Large intestine (tissue), 3 donors: ENCODE data around the gene DLGAP1. TPM values are rescaled to one million over a fixed set of nuclear protein-coding genes. Genes with fewer than 3 reads are reported as not detected.

ENCODE experiments used
- DNase-seq, 2 donors: peaks; one replicate each; pipeline versions ENCODE4 v3.0.0 to v3.0.0-alpha.2; 2013
- H3K27ac ChIP-seq: one replicate; pipeline ENCODE4 v1.5.1; 2013; ENCODE audit warnings: low read length
- H3K27me3 ChIP-seq: 2 replicates; pipeline ENCODE4 v1.6.1; 2013; ENCODE audit warnings: low read length; ENCODE audit not compliant: control insufficient read depth, insufficient read depth
- H3K36me3 ChIP-seq: 2 replicates; pipeline ENCODE4 v1.6.1; 2013; ENCODE audit warnings: low read length; ENCODE audit not compliant: control insufficient read depth, insufficient read depth
- H3K4me1 ChIP-seq: one replicate; pipeline ENCODE4 v1.6.1; 2013; ENCODE audit warnings: low read length; ENCODE audit not compliant: control insufficient read depth, insufficient read depth
- H3K4me3 ChIP-seq: one replicate; pipeline ENCODE4 v1.5.1; 2013; ENCODE audit warnings: low read length
- H3K9me3 ChIP-seq: one replicate; pipeline ENCODE4 v1.6.1; 2013; ENCODE audit warnings: mild to moderate bottlenecking, low read depth, low read length, moderate library complexity; ENCODE audit not compliant: control insufficient read depth
- WGBS: methylation state at CpG from one replicate; pipeline ENCODE4 v1.1.5; 2013; ENCODE audit warnings: low lambda C conversion rate; ENCODE audit not compliant: insufficient coverage; 5-methylcytosine and 5-hydroxymethylcytosine counted together
- polyA plus RNA-seq: library from polyadenylated mRNA; unstranded; fragments of 120-200 nt; gene quantifications from one replicate; pipeline ENCODE4 v1.2.1, GENCODE V29; 2013

DLGAP1 gene
- polyA plus RNA-seq, 1 donor = 0.69 TPM

DNA sequence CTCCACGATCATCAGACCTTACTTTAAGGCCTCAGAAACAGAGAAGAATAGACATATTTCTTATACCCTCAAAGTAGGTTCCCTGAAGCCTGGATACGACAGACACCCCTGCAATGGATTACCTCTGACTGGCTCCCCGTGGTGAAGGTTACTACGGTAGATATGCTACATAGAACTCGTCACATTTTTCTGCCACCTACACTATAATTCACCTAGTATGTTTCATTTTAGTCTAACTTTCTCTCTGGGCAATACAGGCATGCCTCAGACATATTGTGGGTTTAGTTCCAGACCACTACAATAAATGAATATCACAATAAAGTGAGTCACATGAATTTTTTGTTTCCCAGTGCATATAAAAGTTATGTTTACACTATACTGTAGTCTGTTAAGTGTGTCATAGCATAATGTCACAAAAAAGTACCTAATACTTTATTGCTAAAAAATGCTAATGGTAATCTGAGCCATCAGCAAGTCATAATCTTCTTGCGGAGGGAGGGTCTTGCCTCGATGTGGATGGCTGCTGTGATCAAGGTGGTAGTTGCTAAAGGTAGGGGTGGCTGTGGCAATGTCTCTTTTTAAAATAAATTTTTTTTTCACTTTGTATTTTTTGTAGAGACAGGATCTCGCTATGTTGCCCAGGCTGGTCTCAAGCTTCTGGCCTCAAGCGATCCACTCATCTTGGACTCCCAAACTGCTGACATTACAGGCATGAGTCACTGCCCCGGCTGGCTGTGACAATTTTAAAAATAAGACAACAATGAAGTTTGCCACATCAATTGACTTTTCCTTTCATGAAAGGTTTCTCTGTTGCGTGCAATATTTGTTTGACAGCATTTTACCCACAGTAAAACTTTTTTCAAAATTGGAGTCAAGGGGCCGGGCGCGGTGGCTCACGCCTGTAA is 940.5 kb downstream of the DLGAP1 start:
- Histone ChIP-seq H3K36me3 (no peaks in the 10 kb centered on the region), H3K9me3 (no peaks in the 10 kb centered on the region), H3K27me3 (no peaks in the 10 kb centered on the region), H3K4me1 (no peaks in the 10 kb centered on the region), H3K4me3 (no peak overlapping the region), H3K27ac (no peak overlapping the region)
- 80% methylated on average over 2 of the region's 15 CpGs for WGBS
- DNase-seq = no peak

DNA sequence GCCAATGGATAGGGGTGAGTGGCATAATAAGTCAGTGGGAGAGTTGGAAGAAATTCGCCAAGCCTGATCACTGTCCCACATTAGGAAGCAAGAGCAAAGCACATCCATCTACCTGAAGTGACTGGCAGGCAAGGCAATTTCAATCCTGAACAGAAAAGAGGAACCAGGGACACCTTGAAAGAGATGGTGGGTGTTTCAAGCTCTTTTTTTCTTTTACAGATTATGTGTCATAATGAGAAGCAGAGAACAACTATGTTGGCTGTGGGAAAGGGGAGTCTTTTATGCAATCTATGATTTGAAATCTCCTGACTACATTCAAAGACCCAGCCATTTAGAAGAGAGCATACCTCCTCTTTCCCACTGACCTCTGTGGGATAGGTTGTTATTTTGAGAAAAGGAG is 941.6 kb downstream of the DLGAP1 start:
- Histone ChIP-seq H3K9me3 (no peaks in the 10 kb centered on the region), H3K4me1 (no peaks in the 10 kb centered on the region), H3K36me3 (no peaks in the 10 kb centered on the region), H3K4me3 (no peak overlapping the region), H3K27ac (no peak overlapping the region), H3K27me3 (no peaks in the 10 kb centered on the region)
- no peak for DNase-seq
- WGBS = 100% methylated on average over 1 of the region's 1 CpG

DNA sequence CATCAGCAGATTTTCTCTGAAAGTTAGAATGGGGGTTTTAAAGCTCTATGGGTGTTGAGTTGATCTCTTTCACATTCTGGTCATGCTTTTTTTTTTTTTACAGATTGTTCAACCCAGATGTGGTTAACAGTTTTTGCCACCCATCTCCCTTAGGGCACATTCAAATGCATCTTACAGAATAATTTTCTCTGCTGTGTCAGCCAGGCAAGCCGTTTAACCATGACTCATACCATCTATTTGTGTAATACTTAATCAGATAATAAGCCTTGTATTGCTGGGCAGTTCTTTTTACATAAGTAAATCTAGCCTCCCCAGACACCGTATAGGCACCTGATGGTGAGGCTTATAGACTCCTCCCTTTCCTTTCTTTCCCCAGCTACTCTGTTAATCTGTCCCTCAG is 943.1 kb downstream of the DLGAP1 start:
- Histone ChIP-seq H3K27me3 (no peaks in the 10 kb centered on the region), H3K9me3 (no peaks in the 10 kb centered on the region), H3K36me3 (no peaks in the 10 kb centered on the region), H3K4me1 (no peaks in the 10 kb centered on the region), H3K27ac (no peak overlapping the region), H3K4me3 (no peak overlapping the region)
- peak in 1 of 2 donors; percentile 59 for DNase-seq
- 17% methylated on average over 1 of the region's 2 CpGs for WGBS

DNA sequence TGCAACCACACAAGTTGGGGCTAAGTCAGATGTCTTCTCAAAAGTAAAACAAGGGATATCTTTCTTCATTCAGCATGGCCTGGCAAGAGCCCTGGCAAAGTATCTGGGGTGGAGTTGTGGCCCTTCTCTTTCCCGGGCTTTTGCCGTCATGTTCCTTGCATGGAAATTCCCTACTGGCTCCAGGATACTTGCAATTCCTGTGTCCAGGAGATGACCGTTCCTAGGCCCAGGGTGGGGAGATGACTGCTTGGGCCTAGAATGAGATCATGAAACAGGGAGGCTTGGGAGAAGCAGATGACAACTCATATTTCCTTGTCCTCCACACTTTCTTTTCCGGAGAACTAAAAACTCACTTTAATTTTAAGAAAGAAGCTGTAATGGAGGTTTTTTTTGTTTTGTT is 944.2 kb downstream of the DLGAP1 start:
- Histone ChIP-seq H3K36me3 (no peaks in the 10 kb centered on the region), H3K9me3 (no peaks in the 10 kb centered on the region), H3K4me3 (no peak overlapping the region), H3K27me3 (no peaks in the 10 kb centered on the region), H3K4me1 (no peaks in the 10 kb centered on the region), H3K27ac (no peak overlapping the region)
- no peak for DNase-seq
- WGBS = 100% methylated on average over 1 of the region's 4 CpGs

DNA sequence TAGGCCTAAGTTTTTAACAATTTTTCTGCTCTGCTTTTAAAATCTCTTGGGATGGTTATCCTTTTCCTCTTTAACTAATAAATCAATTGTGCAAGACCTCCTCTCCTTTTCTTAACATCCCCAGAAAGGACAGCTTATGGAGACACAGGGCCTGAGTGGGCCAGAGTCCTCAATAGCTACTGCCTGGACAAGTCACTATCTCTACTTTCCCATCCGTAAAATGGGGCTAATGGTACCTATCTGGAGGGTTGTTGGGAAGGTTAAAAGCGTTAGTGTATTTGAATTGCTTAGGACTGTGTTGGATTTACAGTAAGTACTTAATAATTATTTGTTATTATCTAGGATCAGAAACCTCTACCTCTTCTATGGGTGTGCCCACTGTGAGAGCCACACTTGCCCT is 945.1 kb downstream of the DLGAP1 start:
- no peaks in the 10 kb centered on the region for H3K9me3 ChIP-seq
- no CpG with 5 or more reads among the region's 2 CpGs for WGBS
- no peak for DNase-seq
- H3K27ac ChIP-seq = no peak overlapping the region
- no peaks in the 10 kb centered on the region for H3K4me1 ChIP-seq
- H3K36me3 ChIP-seq = no peaks in the 10 kb centered on the region
- H3K27me3 ChIP-seq = no peaks in the 10 kb centered on the region
- no peak overlapping the region for H3K4me3 ChIP-seq

DNA sequence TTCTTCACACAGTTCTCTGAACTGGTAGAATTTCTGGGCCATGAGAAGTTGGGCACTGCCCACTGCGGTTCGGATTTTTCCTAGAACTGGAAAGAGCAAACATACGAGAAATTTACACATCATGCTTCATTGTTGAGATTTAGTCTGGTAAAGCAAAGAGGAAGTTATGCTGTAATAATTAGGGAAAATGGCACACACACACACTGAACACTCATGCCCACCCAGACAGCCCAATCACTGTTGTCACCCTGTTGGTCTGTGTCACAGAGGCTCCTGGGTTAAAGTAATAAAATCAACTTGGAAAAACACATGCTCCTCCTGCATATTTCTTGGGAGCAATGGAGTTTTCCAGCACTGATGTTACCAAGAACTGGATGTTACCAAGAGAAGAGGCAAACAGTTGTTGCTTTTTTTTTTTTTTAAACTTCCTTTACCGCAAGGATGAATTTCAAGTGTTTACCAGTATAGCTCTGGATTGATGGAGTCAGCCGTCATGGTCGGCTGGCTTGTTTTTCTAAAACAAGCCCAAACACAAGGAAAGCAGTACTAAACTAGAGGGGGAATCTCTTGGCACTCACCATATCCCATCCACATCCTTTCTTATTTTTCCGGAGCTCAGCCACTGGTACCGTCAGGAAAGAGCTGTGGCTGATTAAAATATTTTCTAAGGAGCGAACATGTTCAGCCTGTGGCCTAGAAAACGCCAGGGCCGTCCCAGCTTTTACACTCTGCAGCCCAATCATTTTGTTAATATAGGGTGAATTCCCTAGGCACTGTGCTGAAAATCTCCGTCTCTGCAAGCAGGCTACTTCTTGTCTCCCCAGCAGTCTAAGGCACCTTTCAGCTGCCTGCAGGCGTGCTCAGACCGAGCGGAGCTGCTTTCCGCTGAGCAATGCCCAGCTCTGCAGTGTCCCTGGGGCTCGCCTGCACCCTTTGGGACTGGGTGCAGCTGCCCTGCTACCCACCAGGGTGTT is 946.2 kb downstream of the DLGAP1 start:
- Histone ChIP-seq H3K27me3 (no peaks in the 10 kb centered on the region), H3K36me3 (no peaks in the 10 kb centered on the region), H3K9me3 (no peaks in the 10 kb centered on the region), H3K27ac (no peak overlapping the region), H3K4me1 (no peaks in the 10 kb centered on the region), H3K4me3 (no peak overlapping the region)
- WGBS = 96% methylated on average over 5 of the region's 17 CpGs
- DNase-seq = no peak

DNA sequence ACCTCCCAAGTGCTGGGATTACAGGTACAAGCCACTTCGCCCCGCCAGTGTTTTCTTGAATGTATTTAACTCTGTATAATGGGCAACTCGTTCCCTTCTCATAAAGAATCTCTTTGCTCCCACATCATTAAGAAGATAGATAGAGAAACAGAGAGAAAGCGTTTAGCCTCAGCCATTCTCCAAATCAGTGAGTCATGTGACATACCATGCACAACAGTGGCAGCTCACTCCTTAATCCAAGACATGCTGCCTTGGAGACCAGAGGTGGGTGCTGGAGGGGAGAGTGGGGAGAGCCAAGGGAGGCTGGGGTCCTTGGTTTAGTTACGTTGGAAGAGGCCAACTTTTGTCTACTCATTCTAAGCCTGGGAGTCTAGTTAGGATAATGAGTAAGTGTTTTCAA is 950.5 kb downstream of the DLGAP1 start:
- Histone ChIP-seq H3K4me3 (no peak overlapping the region), H3K36me3 (no peaks in the 10 kb centered on the region), H3K27ac (no peak overlapping the region), H3K9me3 (no peaks in the 10 kb centered on the region), H3K27me3 (peaks cover 11% of the 10 kb centered on the region), H3K4me1 (peaks cover 2% of the 10 kb centered on the region)
- no peak for DNase-seq
- WGBS = 67% methylated on average over 3 of the region's 5 CpGs

DNA sequence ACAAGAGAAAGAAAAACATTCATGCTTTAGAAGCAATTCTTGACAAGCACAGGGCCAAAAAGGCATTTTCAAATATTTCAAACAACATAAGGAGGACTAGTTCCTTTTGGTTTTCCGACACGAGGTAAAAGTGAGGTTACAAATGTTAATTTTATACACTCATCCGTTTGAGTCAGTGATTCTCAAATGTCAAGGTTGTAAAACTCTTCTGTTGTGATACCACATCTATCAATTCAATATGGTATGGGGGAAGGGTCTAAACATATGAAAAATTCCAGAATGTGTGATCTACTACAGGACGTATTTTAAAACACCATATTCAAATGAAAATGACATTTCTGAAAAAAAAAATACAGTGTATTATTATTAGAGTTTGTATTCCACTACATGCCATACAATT is 952.5 kb downstream of the DLGAP1 start:
- DNase-seq = no peak
- Histone ChIP-seq H3K27ac (no peak overlapping the region), H3K4me3 (no peak overlapping the region), H3K4me1 (peaks cover 6% of the 10 kb centered on the region), H3K9me3 (no peaks in the 10 kb centered on the region), H3K36me3 (no peaks in the 10 kb centered on the region), H3K27me3 (peaks cover 21% of the 10 kb centered on the region)
- 75% methylated on average over 4 of the region's 4 CpGs for WGBS

DNA sequence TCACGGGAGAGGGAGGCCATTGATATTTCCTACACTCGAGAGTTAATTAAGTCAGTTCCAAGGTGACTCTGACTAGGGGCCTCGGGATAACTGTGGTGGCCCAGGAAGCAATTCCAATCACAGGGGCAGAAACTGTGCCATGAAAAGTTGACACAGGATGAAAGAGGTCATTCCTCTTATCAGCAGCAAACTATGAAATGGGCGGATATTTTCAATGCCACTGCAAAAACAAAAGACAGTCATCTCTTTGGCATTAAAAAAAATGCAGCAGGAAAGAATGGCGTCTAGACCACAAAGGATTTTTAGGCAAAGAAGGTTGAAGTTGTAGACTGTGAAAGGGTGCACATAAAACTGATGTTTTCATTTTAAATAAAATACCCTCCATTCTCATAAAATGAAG is 955.1 kb downstream of the DLGAP1 start:
- Histone ChIP-seq H3K4me3 (no peak overlapping the region), H3K27ac (no peak overlapping the region), H3K4me1 (peaks cover 6% of the 10 kb centered on the region), H3K9me3 (no peaks in the 10 kb centered on the region), H3K27me3 (peaks cover 21% of the 10 kb centered on the region), H3K36me3 (no peaks in the 10 kb centered on the region)
- no peak for DNase-seq
- 13% methylated on average over 2 of the region's 5 CpGs for WGBS

DNA sequence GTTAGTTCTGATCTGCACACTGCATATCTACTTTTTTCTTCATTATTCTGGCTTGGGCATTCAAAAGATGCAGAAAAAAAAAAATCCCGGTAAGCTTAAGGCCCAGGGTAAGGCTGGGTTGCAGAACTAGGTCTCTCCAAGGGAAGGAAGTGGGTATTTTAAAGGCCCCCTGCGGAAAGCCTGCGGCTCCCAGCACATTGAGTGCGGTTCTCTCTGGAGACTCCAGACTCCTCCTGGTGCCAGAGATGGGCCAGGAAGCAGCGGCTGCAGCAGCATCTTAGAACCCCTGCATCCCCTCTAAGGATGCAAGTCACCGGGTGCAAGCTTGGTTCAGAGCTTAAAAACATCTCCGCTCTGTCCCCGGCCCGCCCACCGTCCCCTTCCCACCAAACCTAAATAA is 955.6 kb downstream of the DLGAP1 start:
- WGBS = no CpG with 5 or more reads among the region's 10 CpGs
- H3K9me3 ChIP-seq = no peaks in the 10 kb centered on the region
- peak in 1 of 2 donors; percentile 21 for DNase-seq
- H3K4me3 ChIP-seq = peak overlapping the region; percentile 30
- peaks cover 21% of the 10 kb centered on the region for H3K27me3 ChIP-seq
- no peaks in the 10 kb centered on the region for H3K36me3 ChIP-seq
- H3K4me1 ChIP-seq = peaks cover 6% of the 10 kb centered on the region
- H3K27ac ChIP-seq = no peak overlapping the region
